CD14-positive monocyte (primary cell): Measurements from ENCODE around the gene DOCK3. TPM values are rescaled to one million over a fixed set of nuclear protein-coding genes. Genes with fewer than 3 reads are reported as not detected.

Experiments
- DNase-seq, 3 donors: peaks; one replicate each; pipeline ENCODE4 v3.0.0-alpha.2; 2011 to 2022
- H2AFZ ChIP-seq: 2 replicates; pipeline ENCODE4 v1.6.0; 2012; ENCODE audit warnings: mild to moderate bottlenecking, low read depth, low read length, inconsistent platforms; ENCODE audit not compliant: insufficient read depth, poor library complexity, severe bottlenecking
- H3K27ac ChIP-seq, 2 donors: 1 replicate in 1 of 2; 2 replicates in 1 of 2; pipeline ENCODE4 v1.5.1; 2012 to 2013; ENCODE audit warnings: low read length in 2 of 2, control low read depth in 1 of 2, inconsistent platforms in 1 of 2, low read depth in 1 of 2, mild to moderate bottlenecking in 1 of 2
- H3K27me3 ChIP-seq, 2 donors: one replicate each; pipeline versions ENCODE4 v1.6.0 to v1.6.1; 2011 to 2013; ENCODE audit warnings: low read length in 2 of 2; ENCODE audit not compliant: control insufficient read depth in 2 of 2, insufficient read depth in 2 of 2
- H3K36me3 ChIP-seq, 2 donors: replicated peaks in 1 of 2; 1 replicate in 1 of 2; 2 replicates in 1 of 2; pipeline versions ENCODE4 v1.5.1 to v1.6.1; 2012 to 2013; ENCODE audit warnings: low read length in 2 of 2, control low read depth in 1 of 2, inconsistent platforms in 1 of 2, mild to moderate bottlenecking in 1 of 2; ENCODE audit not compliant: insufficient read depth in 2 of 2, control insufficient read depth in 1 of 2
- H3K4me1 ChIP-seq, 2 donors: 1 replicate in 1 of 2; 2 replicates in 1 of 2; pipeline versions ENCODE4 v1.5.1 to v1.6.1; 2012 to 2013; ENCODE audit warnings: low read length in 2 of 2, control low read depth in 1 of 2, inconsistent platforms in 1 of 2, mild to moderate bottlenecking in 1 of 2, moderate library complexity in 1 of 2; ENCODE audit not compliant: insufficient read depth in 2 of 2, control insufficient read depth in 1 of 2
- H3K4me2 ChIP-seq: replicated peaks from 2 replicates; pipeline ENCODE3; 2012; ENCODE audit warnings: low read length, moderate library complexity, mild to moderate bottlenecking; ENCODE audit not compliant: poor library complexity, severe bottlenecking; ENCODE audit errors: extremely low read depth
- H3K4me3 ChIP-seq, 3 experiments: fragments of 200-600 bp in 1 of 3; sonication (generic) in 1 of 3; replicated peaks in 1 of 3; 1 replicate in 2 of 3; 2 replicates in 1 of 3; pipeline ENCODE4 v1.5.1; 2011 to 2013; ENCODE audit warnings: low read length in 3 of 3, mild to moderate bottlenecking in 3 of 3, control low read depth in 2 of 3, low read depth in 2 of 3, inconsistent platforms in 1 of 3, moderate library complexity in 1 of 3
- H3K79me2 ChIP-seq: 2 replicates; pipeline ENCODE4 v1.6.0; 2012; ENCODE audit warnings: mild to moderate bottlenecking, control low read depth, inconsistent platforms, low read length, moderate library complexity; ENCODE audit not compliant: insufficient read depth
- H3K9ac ChIP-seq: 2 replicates; pipeline ENCODE4 v1.6.0; 2017; ENCODE audit warnings: low read length, mild to moderate bottlenecking; ENCODE audit not compliant: insufficient read depth, poor library complexity, severe bottlenecking
- H3K9me3 ChIP-seq, 2 donors: replicated peaks in 1 of 2; 1 replicate in 1 of 2; 2 replicates in 1 of 2; pipeline versions ENCODE4 v1.5.1 to v1.6.1; 2012 to 2013; ENCODE audit warnings: low read length in 2 of 2, control low read depth in 1 of 2; ENCODE audit not compliant: control insufficient read depth in 1 of 2, insufficient read depth in 1 of 2
- H4K20me1 ChIP-seq: 2 replicates; pipeline ENCODE4 v1.6.0; 2012; ENCODE audit warnings: mild to moderate bottlenecking, low read length, control low read depth, moderate library complexity; ENCODE audit not compliant: insufficient read depth
- H3K27ac Mint-ChIP-seq, 7 donors: one replicate each; pipeline ENCODE4 v1.8.0; 2020; ENCODE audit warnings: mild to moderate bottlenecking in 7 of 7, mixed read lengths in 7 of 7, moderate library complexity in 6 of 7, inconsistent platforms in 2 of 7
- H3K27me3 Mint-ChIP-seq, 3 donors: one replicate each; pipeline ENCODE4 v1.8.0; 2021 to 2022; ENCODE audit warnings: low read depth in 3 of 3, mild to moderate bottlenecking in 3 of 3, mixed read lengths in 3 of 3, moderate library complexity in 3 of 3, inconsistent platforms in 1 of 3
- H3K36me3 Mint-ChIP-seq, 2 donors: one replicate each; pipeline ENCODE4 v1.8.0; 2020; ENCODE audit warnings: mixed read lengths in 2 of 2, inconsistent platforms in 1 of 2, mild to moderate bottlenecking in 1 of 2
- H3K4me1 Mint-ChIP-seq: one replicate; pipeline ENCODE4 v1.8.0; 2020; ENCODE audit warnings: mild to moderate bottlenecking, mixed read lengths
- H3K4me3 Mint-ChIP-seq, 2 donors: one replicate each; pipeline ENCODE4 v1.8.0; 2020; ENCODE audit warnings: mild to moderate bottlenecking in 2 of 2, mixed read lengths in 2 of 2, moderate library complexity in 1 of 2
- H3K9me3 Mint-ChIP-seq, 7 donors: one replicate each; pipeline ENCODE4 v1.8.0; 2020 to 2022; ENCODE audit warnings: mixed read lengths in 7 of 7, mild to moderate bottlenecking in 6 of 7, moderate library complexity in 6 of 7, inconsistent platforms in 2 of 7
- WGBS: methylation state at CpG from one replicate; pipeline ENCODE4 v1.1.5; 2013; ENCODE audit warnings: missing lambda C conversion rate; ENCODE audit not compliant: insufficient coverage; 5-methylcytosine and 5-hydroxymethylcytosine counted together
- intact Hi-C, 2 donors: fragments of 100-400 bp; cut with micrococcal nuclease; formaldehyde crosslinking; loops; one replicate each; pipeline versions ENCODE4 v1.15.0 to v1.15.1; 2023
- polyA plus RNA-seq, 3 donors: library from polyadenylated mRNA; depleted of rRNA in 1 of 3; unstranded in 2 of 3; stranded (reverse) in 1 of 3; fragments of 300-500 nt in 2 of 3; fragments of >200 nt in 1 of 3; fragmentation: Illumina TruSeq in 2 of 3; gene quantifications; 1 replicate in 2 of 3; 2 replicates in 1 of 3; pipeline ENCODE4 v1.2.3, GENCODE V29; 2012 to 2021
- TF ChIP-seq, protein P1 (sequence below): fragments of 200-600 bp; IDR thresholded peaks from one replicate; pipeline ENCODE4 v1.8.0; 2022; ENCODE audit warnings: antibody characterized with exemption, mild to moderate bottlenecking

Gene DOCK3
- polyA plus RNA-seq, 3 donors: 0.03 TPM; not detected in 1

DNA sequence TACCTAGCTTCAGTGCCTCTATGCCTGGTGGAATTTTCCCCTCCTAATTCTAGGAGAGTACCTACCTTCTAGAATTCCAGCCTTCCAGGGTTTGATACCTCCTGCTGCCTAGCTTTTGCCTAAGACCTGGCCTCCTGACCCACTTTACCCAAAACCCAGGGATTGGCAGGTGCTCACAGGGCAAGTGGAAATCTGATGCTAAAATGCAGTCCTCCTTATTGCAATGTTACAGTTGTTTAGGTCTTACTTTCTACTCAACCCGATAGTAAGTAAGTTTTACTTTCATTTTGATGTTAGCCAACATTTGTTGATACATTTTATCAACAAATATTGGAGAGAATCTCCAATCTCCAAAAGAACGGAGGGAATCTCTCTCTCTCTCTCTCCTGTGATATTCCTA lies 275.9 kb downstream of the DOCK3 start:
- Histone ChIP-seq H3K4me2 (peak overlapping the region; percentile 36), H3K79me2 (no peaks in the 10 kb centered on the region), H2AFZ (peak overlapping the region; percentile 56), H3K27me3 (no peaks in the 10 kb centered on the region), H3K27ac (no peak overlapping the region), H3K4me3 (peak overlapping the region in 2 of 3 experiments; percentile 22 to 24), H3K36me3 (no peaks in the 10 kb centered on the region), H3K9me3 (no peaks in the 10 kb centered on the region), H4K20me1 (no peaks in the 10 kb centered on the region), H3K9ac (no peak overlapping the region), H3K4me1 (peaks cover 2 to 8% of the 10 kb centered on the region in 2 donors)
- Mint-ChIP-seq H3K9me3 (peaks cover 0 to 4% (median 0%) of the 10 kb centered on the region in 7 donors), H3K36me3 (no peaks in the 10 kb centered on the region), H3K27ac (no peak overlapping the region), H3K4me3 (peak overlapping the region in 1 of 2 donors; percentile 73), H3K4me1 (peaks cover 11% of the 10 kb centered on the region), H3K27me3 (peaks cover 0 to 2% (median 1%) of the 10 kb centered on the region in 3 donors)
- TF ChIP-seq, protein P1, sequence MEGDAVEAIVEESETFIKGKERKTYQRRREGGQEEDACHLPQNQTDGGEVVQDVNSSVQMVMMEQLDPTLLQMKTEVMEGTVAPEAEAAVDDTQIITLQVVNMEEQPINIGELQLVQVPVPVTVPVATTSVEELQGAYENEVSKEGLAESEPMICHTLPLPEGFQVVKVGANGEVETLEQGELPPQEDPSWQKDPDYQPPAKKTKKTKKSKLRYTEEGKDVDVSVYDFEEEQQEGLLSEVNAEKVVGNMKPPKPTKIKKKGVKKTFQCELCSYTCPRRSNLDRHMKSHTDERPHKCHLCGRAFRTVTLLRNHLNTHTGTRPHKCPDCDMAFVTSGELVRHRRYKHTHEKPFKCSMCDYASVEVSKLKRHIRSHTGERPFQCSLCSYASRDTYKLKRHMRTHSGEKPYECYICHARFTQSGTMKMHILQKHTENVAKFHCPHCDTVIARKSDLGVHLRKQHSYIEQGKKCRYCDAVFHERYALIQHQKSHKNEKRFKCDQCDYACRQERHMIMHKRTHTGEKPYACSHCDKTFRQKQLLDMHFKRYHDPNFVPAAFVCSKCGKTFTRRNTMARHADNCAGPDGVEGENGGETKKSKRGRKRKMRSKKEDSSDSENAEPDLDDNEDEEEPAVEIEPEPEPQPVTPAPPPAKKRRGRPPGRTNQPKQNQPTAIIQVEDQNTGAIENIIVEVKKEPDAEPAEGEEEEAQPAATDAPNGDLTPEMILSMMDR: no peak
- intact Hi-C loops: no loop called here
- DNase-seq: no peak
- WGBS: no CpG with 5 or more reads among the region's 2 CpGs

DNA sequence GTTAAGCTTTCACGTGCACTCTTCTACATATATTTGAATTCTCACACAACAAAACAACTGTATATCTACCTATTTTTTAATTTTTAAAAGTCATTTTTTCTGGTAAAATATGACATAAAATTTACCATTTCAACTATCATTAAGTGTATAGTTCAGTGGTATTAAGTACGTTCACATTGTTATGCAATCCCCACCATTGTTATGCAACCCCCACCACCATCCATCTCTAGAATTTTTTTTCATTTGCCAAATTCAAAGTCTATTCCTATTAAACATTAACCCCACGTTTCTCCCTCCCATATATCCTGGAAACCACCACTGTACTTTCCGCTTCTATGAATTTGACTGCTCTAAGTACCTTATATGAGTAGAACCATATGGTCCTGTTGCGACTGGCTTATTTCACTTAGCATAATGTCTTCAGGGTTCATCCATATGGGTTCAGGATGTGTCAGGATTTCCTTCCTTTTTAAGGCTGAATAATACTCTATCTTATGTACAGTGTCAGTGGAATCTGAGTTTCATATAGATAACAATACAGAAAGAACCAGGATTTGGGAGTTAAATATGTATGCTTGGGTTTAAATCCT lies 279.2 kb downstream of the DOCK3 start:
- no peaks in the 10 kb centered on the region for H3K9me3 Mint-ChIP-seq
- no peak for DNase-seq
- H3K27me3 Mint-ChIP-seq: peaks cover 0 to 2% (median 1%) of the 10 kb centered on the region in 3 donors

More for the DNA sequence above, 279.2 kb downstream of the DOCK3 start:
- H3K9me3 ChIP-seq: no peaks in the 10 kb centered on the region
- H3K79me2 ChIP-seq: no peaks in the 10 kb centered on the region
- Mint-ChIP-seq H3K27ac (no peak overlapping the region), H3K4me1 (peaks cover 11% of the 10 kb centered on the region), H3K36me3 (no peaks in the 10 kb centered on the region), H3K4me3 (no peak overlapping the region)
- no peaks in the 10 kb centered on the region for H3K36me3 ChIP-seq
- H3K9ac ChIP-seq: no peak overlapping the region
- intact Hi-C loops: no loop called here
- no peak overlapping the region for H3K4me3 ChIP-seq
- H3K27me3 ChIP-seq: no peaks in the 10 kb centered on the region
- TF ChIP-seq, protein P1: no peak
- H3K4me1 ChIP-seq: peaks cover 2 to 8% of the 10 kb centered on the region in 2 donors
- H3K4me2 ChIP-seq: no peak overlapping the region
- no peak overlapping the region for H3K27ac ChIP-seq
- WGBS: 20% methylated on average over 1 of the region's 5 CpGs
- no peak overlapping the region for H2AFZ ChIP-seq
- H4K20me1 ChIP-seq: no peaks in the 10 kb centered on the region
